ENCODE results near the gene KCNK4.

DNA sequence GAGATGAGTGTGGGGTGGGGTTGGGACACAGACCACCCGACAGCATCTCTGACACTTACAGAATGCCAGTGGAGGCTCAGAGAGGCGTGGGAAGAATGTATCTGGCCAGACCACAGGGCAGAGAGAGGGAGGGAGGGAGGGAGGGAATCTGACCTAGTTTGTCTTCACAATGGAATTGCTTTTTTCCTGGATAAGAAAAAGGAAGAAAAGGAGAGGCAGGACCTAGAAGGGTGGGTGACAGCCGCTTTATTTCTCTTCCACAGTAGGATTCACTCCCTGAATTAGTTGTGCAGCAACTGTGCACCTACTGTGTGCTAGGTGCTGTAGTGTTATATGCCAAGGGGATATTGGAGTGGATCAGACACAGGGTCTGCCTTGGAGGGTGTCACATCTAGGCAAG, 3.7 kb downstream of the KCNK4 start:
- TF ChIP-seq, protein P1, sequence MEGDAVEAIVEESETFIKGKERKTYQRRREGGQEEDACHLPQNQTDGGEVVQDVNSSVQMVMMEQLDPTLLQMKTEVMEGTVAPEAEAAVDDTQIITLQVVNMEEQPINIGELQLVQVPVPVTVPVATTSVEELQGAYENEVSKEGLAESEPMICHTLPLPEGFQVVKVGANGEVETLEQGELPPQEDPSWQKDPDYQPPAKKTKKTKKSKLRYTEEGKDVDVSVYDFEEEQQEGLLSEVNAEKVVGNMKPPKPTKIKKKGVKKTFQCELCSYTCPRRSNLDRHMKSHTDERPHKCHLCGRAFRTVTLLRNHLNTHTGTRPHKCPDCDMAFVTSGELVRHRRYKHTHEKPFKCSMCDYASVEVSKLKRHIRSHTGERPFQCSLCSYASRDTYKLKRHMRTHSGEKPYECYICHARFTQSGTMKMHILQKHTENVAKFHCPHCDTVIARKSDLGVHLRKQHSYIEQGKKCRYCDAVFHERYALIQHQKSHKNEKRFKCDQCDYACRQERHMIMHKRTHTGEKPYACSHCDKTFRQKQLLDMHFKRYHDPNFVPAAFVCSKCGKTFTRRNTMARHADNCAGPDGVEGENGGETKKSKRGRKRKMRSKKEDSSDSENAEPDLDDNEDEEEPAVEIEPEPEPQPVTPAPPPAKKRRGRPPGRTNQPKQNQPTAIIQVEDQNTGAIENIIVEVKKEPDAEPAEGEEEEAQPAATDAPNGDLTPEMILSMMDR (IDR thresholded peaks at IDR 0.05): no peak
- no peak for TF ChIP-seq POLR2A (IDR thresholded peaks at IDR 0.05)
